Fibroblast of peridontal ligament (primary cell): Measurements from ENCODE around the gene PIK3R3.
A peak's percentile ranks its signal among the peaks of the same experiment; 100 is the strongest.

Source experiments
- DNase-seq: peaks from one replicate; pipeline ENCODE4 v3.0.0-alpha.2; 2010; ENCODE audit errors: extremely low read depth

PIK3R3 gene

GRCh38 chr1:46026531-46026930 is 105.9 kb downstream of the PIK3R3 start:
- DNase-seq = no peak

GRCh38 chr1:46021046-46021996 is 111.1 kb downstream of the PIK3R3 start:
- no peak for DNase-seq

GRCh38 chr1:46020010-46020409 is 112.4 kb downstream of the PIK3R3 start:
- DNase-seq = peak; percentile 35

GRCh38 chr1:46019348-46019747 is 113.1 kb downstream of the PIK3R3 start:
- no peak for DNase-seq

GRCh38 chr1:46017876-46018503 is 114.4 kb downstream of the PIK3R3 start:
- DNase-seq = no peak

- DNase-seq = no peak
These were observed 118.8 kb downstream of the PIK3R3 start for GRCh38 chr1:46013581-46013980.

GRCh38 chr1:46012236-46012635 is 120.2 kb downstream of the PIK3R3 start:
- DNase-seq = no peak

GRCh38 chr1:46011121-46011695 is 121.2 kb downstream of the PIK3R3 start:
- no peak for DNase-seq

GRCh38 chr1:46010611-46011010 is 121.8 kb downstream of the PIK3R3 start:
- DNase-seq = no peak

GRCh38 chr1:46008585-46008984 is 123.8 kb downstream of the PIK3R3 start:
- DNase-seq = no peak

- no peak for DNase-seq
These were observed 126.8 kb downstream of the PIK3R3 start for GRCh38 chr1:46005594-46005993.

GRCh38 chr1:46004492-46004891 is 127.9 kb downstream of the PIK3R3 start:
- no peak for DNase-seq

GRCh38 chr1:46003315-46003714 is 129.1 kb downstream of the PIK3R3 start:
- no peak for DNase-seq

GRCh38 chr1:46002551-46003150 is 129.8 kb downstream of the PIK3R3 start:
- no peak for DNase-seq

- DNase-seq = no peak
These were observed 131.2 kb downstream of the PIK3R3 start for GRCh38 chr1:46001081-46001785.

- DNase-seq = no peak
These were observed 132.9 kb downstream of the PIK3R3 start for GRCh38 chr1:45999507-45999906.

GRCh38 chr1:45998020-45998617 is 134.3 kb downstream of the PIK3R3 start:
- DNase-seq = no peak

GRCh38 chr1:45995298-45995697 is 137.1 kb downstream of the PIK3R3 start:
- DNase-seq = peak; percentile 16

- no peak for DNase-seq
These were observed 138.0 kb downstream of the PIK3R3 start for GRCh38 chr1:45994423-45994822.
